GM12878 (cell line): ENCODE data around the gene JADE2. TPM values are rescaled to one million over a fixed set of nuclear protein-coding genes. Genes with fewer than 3 reads are reported as not detected.

Experiments used
- ASH2L ChIP-seq: fragments of 300-600, 200-600 bp; sonication (generic); IDR thresholded peaks from 2 replicates; pipeline ENCODE4 v1.6.1; 2017; ENCODE audit warnings: low read depth, mild to moderate bottlenecking, borderline replicate concordance
- BHLHE40 ChIP-seq, 2 experiments: fragments of 450-650 bp in 1 of 2; IDR thresholded peaks; 2 replicates each; pipeline ENCODE4 v1.6.1; 2011 to 2017; ENCODE audit warnings: low read depth in 2 of 2, borderline replicate concordance in 1 of 2, improper control_type of control experiment in 1 of 2, low read length in 1 of 2, mild to moderate bottlenecking in 1 of 2
- BMI1 ChIP-seq: fragments of 450-650 bp; IDR thresholded peaks from 2 replicates; pipeline ENCODE4 v1.6.1; 2016; ENCODE audit warnings: mild to moderate bottlenecking, moderate library complexity, borderline replicate concordance
- CBX3 ChIP-seq: fragments of 200-600 bp; sonication (generic); IDR thresholded peaks from 2 replicates; pipeline ENCODE4 v1.6.1; 2016; ENCODE audit warnings: low read depth, borderline replicate concordance
- CEBPZ ChIP-seq: fragments of 150-350 bp; IDR thresholded peaks from 2 replicates; pipeline ENCODE4 v1.6.1; 2016; ENCODE audit warnings: low read depth, low read length
- CTCF ChIP-seq, 3 experiments: IDR thresholded peaks in 2 of 3; conservative IDR thresholded peaks in 1 of 3; 2 replicates each; pipeline ENCODE4 v1.5.1; 2011; ENCODE audit warnings: low read depth in 3 of 3, low read length in 3 of 3, mild to moderate bottlenecking in 3 of 3, control low read depth in 2 of 3, moderate library complexity in 2 of 3, inconsistent platforms in 1 of 3, mixed read lengths in 1 of 3; ENCODE audit not compliant: control insufficient read depth in 2 of 3, insufficient read depth in 1 of 3; ENCODE audit errors: extremely low read depth in 1 of 3
- CUX1 ChIP-seq: IDR thresholded peaks from 2 replicates; pipeline ENCODE4 v1.6.1; 2012; ENCODE audit warnings: improper control_type of control experiment, low read depth, low read length; ENCODE audit not compliant: insufficient replicate concordance
- GATAD2B ChIP-seq: fragments of 450-650 bp; conservative IDR thresholded peaks from 2 replicates; pipeline ENCODE4 v1.6.1; 2017; ENCODE audit warnings: low read depth, mild to moderate bottlenecking, moderate library complexity
- KDM1A ChIP-seq: fragments of 200-600 bp; sonication (generic); IDR thresholded peaks from 2 replicates; pipeline ENCODE4 v1.6.1; 2016; ENCODE audit warnings: borderline replicate concordance
- MYB ChIP-seq: fragments of 150-350 bp; IDR thresholded peaks from 2 replicates; pipeline ENCODE4 v1.6.1; 2014; ENCODE audit warnings: mild to moderate bottlenecking, low read depth, low read length, borderline replicate concordance
- NFXL1 ChIP-seq: fragments of 450-650 bp; IDR thresholded peaks from 2 replicates; pipeline ENCODE4 v1.6.1; 2017; ENCODE audit warnings: antibody characterized with exemption, mild to moderate bottlenecking, borderline replicate concordance
- RUNX3 ChIP-seq: IDR thresholded peaks from 2 replicates; pipeline ENCODE4 v1.6.1; 2012; ENCODE audit warnings: low read length, inconsistent platforms
- SIN3A ChIP-seq: IDR thresholded peaks from 2 replicates; pipeline ENCODE4 v1.6.1; 2012; ENCODE audit warnings: low read depth, low read length, improper control_type of control experiment
- SIX5 ChIP-seq: IDR thresholded peaks from 2 replicates; pipeline ENCODE4 v1.6.1; 2011; ENCODE audit warnings: mild to moderate bottlenecking, low read depth, low read length, moderate library complexity; ENCODE audit not compliant: severe bottlenecking
- SMARCA5 ChIP-seq: fragments of 450-650 bp; IDR thresholded peaks from 2 replicates; pipeline ENCODE4 v1.6.1; 2017; ENCODE audit warnings: mild to moderate bottlenecking
- TCF3 ChIP-seq: IDR thresholded peaks from 2 replicates; pipeline ENCODE4 v1.6.1; 2012; ENCODE audit warnings: low read depth, mild to moderate bottlenecking, low read length, borderline replicate concordance; ENCODE audit not compliant: insufficient read depth
- YY1 ChIP-seq: IDR thresholded peaks from 2 replicates; pipeline ENCODE4 v1.6.1; 2011; ENCODE audit warnings: low read depth, mild to moderate bottlenecking, low read length
- ZNF207 ChIP-seq: fragments of 450-650 bp; IDR thresholded peaks from 2 replicates; pipeline ENCODE4 v1.6.1; 2014; ENCODE audit warnings: antibody characterized with exemption, mild to moderate bottlenecking, borderline replicate concordance
- ZNF24 ChIP-seq: fragments of 450-650 bp; IDR thresholded peaks from 2 replicates; pipeline ENCODE4 v1.6.1; 2017; ENCODE audit warnings: antibody characterized with exemption, mild to moderate bottlenecking
- polyA plus RNA-seq, 11 experiments: library from polyadenylated mRNA; depleted of rRNA in 4 of 11; unstranded in 6 of 11; stranded (reverse) in 5 of 11; fragments of >200 nt; fragmentation: Nextera tagmentation in 4 of 11; fragmentation: Illumina TruSeq in 1 of 11; extraction: Ambion mirVana in 4 of 11; extraction: Trizol in 1 of 11; gene quantifications; 1 replicate in 1 of 11; 2 replicates in 10 of 11; pipeline versions ENCODE4 v1.2.1 to v1.2.3, GENCODE V29; 2011 to 2016; ENCODE audit warnings: inconsistent platforms in 2 of 11, missing spikeins in 2 of 11, low read depth in 1 of 11
- total RNA-seq, 4 experiments: library from RNA; depleted of rRNA in 3 of 4; stranded (reverse); fragments of >200 nt in 3 of 4; fragmentation: Illumina TruSeq in 1 of 4; extraction: Trizol in 1 of 4; gene quantifications; 2 replicates each; pipeline versions ENCODE4 v1.2.1 to v1.2.3, GENCODE V29; 2013 to 2021

JADE2 gene
- total and polyA plus RNA-seq, 10 of the 15 experiments (the other 5 are each of a cell fraction or from before 2014, with no cell fraction given) = 1.5 to 67.0 (median 22.4) TPM

- TF ChIP-seq CTCF (IDR thresholded peaks at IDR 0.05 in 2 of 3, conservative IDR thresholded peaks at IDR 0.05 in 1 of 3; ENCODE audit: control insufficient read depth in 2 of 3, extremely low read depth in 1 of 3, insufficient read depth in 1 of 3, low read depth in 3 of 3, low read length in 3 of 3) (no peak), KDM1A (no peak), ZNF24 (no peak), SIN3A (no peak), CUX1 (no peak), MYB (no peak), RUNX3 (no peak), BMI1 (no peak), ASH2L (no peak), YY1 (peak; percentile 85), GATAD2B (no peak), SMARCA5 (no peak), SIX5 (no peak), BHLHE40 (IDR thresholded peaks at IDR 0.05; ENCODE audit: borderline replicate concordance in 1 of 2, low read depth in 2 of 2, low read length in 1 of 2) (peak; percentile 72 to 86; a peak in 3 of 4 replicates), TCF3 (0 out of 2 replicates have a peak, but pooled peaks have one; percentile 6), CEBPZ (no peak), NFXL1 (no peak), ZNF207 (no peak), CBX3 (no peak)
Observed at GRCh38 chr5:134524826-134525682, at the start of gene JADE2 (continued).
